Endothelial cell of umbilical vein (primary cell): ENCODE results near the gene TM4SF5. TPM values are rescaled to one million over a fixed set of nuclear protein-coding genes. Genes with fewer than 3 reads are reported as not detected.

Source experiments
- BruUV-seq: library from RNA; stranded (reverse); fragments of 400-500 nt; replicated peaks from 2 replicates; lab custom pipeline; 2021; lab: Mats Ljungman, UMichigan
- CTCF ChIA-PET: fragments of 300-600, 350-600 bp; sonication (Branson Sonifier 250); formaldehyde crosslinking; loops from one replicate; lab custom pipeline; 2021; ENCODE audit warnings: antibody characterized with exemption, inconsistent platforms; lab: Charles Lee
- POLR2A ChIA-PET: fragments of 300-600, 350-600 bp; sonication (Branson Sonifier 250); formaldehyde crosslinking; loops from one replicate; lab custom pipeline; 2021; ENCODE audit warnings: antibody characterized with exemption, inconsistent platforms; lab: Charles Lee
- DNase-seq: peaks from one replicate; pipeline ENCODE4 v3.0.0-alpha.2; 2011; ENCODE audit warnings: low read depth, low spot score
- FAIRE-seq: peaks from 2 replicates; lab custom pipeline; 2011; peaks lifted over from hg19 to GRCh38; lab: Jason Lieb, UNC
- H2AFZ ChIP-seq: 2 replicates; pipeline ENCODE4 v1.6.0; 2012; ENCODE audit warnings: low read depth, low read length, control low read depth, inconsistent platforms
- H3K27ac ChIP-seq: 2 replicates; pipeline ENCODE4 v1.5.1; 2011; ENCODE audit warnings: low read depth, mild to moderate bottlenecking, control low read depth, low read length, moderate library complexity; ENCODE audit not compliant: insufficient read depth
- H3K27me3 ChIP-seq, 2 experiments: 2 replicates each; pipeline versions ENCODE4 v1.6.0 to v1.6.1; 2011; ENCODE audit warnings: low read length in 2 of 2, mixed read lengths in 1 of 2; ENCODE audit not compliant: control insufficient read depth in 2 of 2, insufficient read depth in 2 of 2
- H3K36me3 ChIP-seq, 2 experiments: 2 replicates in 1 of 2; 3 replicates in 1 of 2; pipeline ENCODE4 v1.5.1; 2011; ENCODE audit warnings: low read length in 2 of 2, mild to moderate bottlenecking in 1 of 2, moderate library complexity in 1 of 2; ENCODE audit not compliant: control insufficient read depth in 2 of 2, insufficient read depth in 2 of 2; ENCODE audit errors: extremely low read depth in 1 of 2
- H3K4me1 ChIP-seq: 3 replicates; pipeline ENCODE4 v1.5.1; 2011; ENCODE audit warnings: mild to moderate bottlenecking, low read length; ENCODE audit not compliant: control insufficient read depth, insufficient read depth; ENCODE audit errors: extremely low read depth
- H3K4me2 ChIP-seq: 2 replicates; pipeline ENCODE4 v1.6.1; 2011; ENCODE audit warnings: low read length, control low read depth, mixed read lengths; ENCODE audit not compliant: insufficient read depth
- H3K4me3 ChIP-seq, 3 experiments: fragments of 200-600 bp in 1 of 3; sonication (generic), shearing (Covaris generic) in 1 of 3; replicated peaks in 1 of 3; 2 replicates each; pipeline ENCODE4 v1.5.1; 2011 to 2016; ENCODE audit warnings: control low read depth in 3 of 3, low read length in 3 of 3, mild to moderate bottlenecking in 2 of 3, inconsistent platforms in 1 of 3, low read depth in 1 of 3, moderate library complexity in 1 of 3; ENCODE audit not compliant: insufficient read depth in 1 of 3
- H3K79me2 ChIP-seq: 2 replicates; pipeline ENCODE4 v1.6.0; 2012; ENCODE audit warnings: low read length, inconsistent platforms; ENCODE audit not compliant: control insufficient read depth, insufficient read depth
- H3K9ac ChIP-seq: replicated peaks from 2 replicates; pipeline ENCODE3; 2011; ENCODE audit warnings: low read length, control low read depth; ENCODE audit not compliant: insufficient read depth; ENCODE audit errors: extremely low read depth
- H3K9me1 ChIP-seq: replicated peaks from 3 replicates; pipeline ENCODE4 v1.6.0; 2011; ENCODE audit warnings: mild to moderate bottlenecking, low read length; ENCODE audit not compliant: control insufficient read depth, insufficient read depth; ENCODE audit errors: extremely low read depth
- H3K9me3 ChIP-seq: replicated peaks from 2 replicates; pipeline ENCODE4 v1.5.1; 2012; ENCODE audit warnings: low read length, inconsistent platforms; ENCODE audit not compliant: control insufficient read depth, insufficient read depth
- H4K20me1 ChIP-seq: replicated peaks from 2 replicates; pipeline ENCODE3; 2011; ENCODE audit warnings: mild to moderate bottlenecking, low read length; ENCODE audit not compliant: control insufficient read depth, insufficient read depth; ENCODE audit errors: extremely low read depth
- CTCF ChIP-seq, 2 donors: IDR thresholded peaks; 1 replicate in 1 of 2; 2 replicates in 1 of 2; pipeline ENCODE4 v1.5.1; 2011; ENCODE audit warnings: low read length in 2 of 2, mild to moderate bottlenecking in 2 of 2, moderate library complexity in 2 of 2, control low read depth in 1 of 2, inconsistent platforms in 1 of 2, low read depth in 1 of 2; ENCODE audit not compliant: insufficient read depth in 1 of 2; ENCODE audit errors: extremely low read depth in 1 of 2
- EZH2 ChIP-seq: IDR thresholded peaks from 2 replicates; pipeline ENCODE4 v1.6.1; 2012; ENCODE audit warnings: borderline replicate concordance, low read depth, mild to moderate bottlenecking, moderate library complexity, low read length, inconsistent platforms; ENCODE audit not compliant: severe bottlenecking
- FOS ChIP-seq: IDR thresholded peaks from 2 replicates; pipeline ENCODE4 v1.6.1; 2011; ENCODE audit warnings: mild to moderate bottlenecking, low read length, moderate library complexity, borderline replicate concordance; ENCODE audit not compliant: insufficient read depth
- GATA2 ChIP-seq: IDR thresholded peaks from 2 replicates; pipeline ENCODE4 v1.7.0; 2011; ENCODE audit warnings: low read depth, mild to moderate bottlenecking, moderate library complexity, mixed read lengths, low read length; ENCODE audit not compliant: insufficient read length, insufficient read depth
- JUN ChIP-seq: IDR thresholded peaks from 2 replicates; pipeline ENCODE4 v1.6.1; 2011; ENCODE audit warnings: borderline replicate concordance, low read depth; ENCODE audit not compliant: insufficient read length, insufficient read depth
- MAX ChIP-seq: IDR thresholded peaks from 2 replicates; pipeline ENCODE4 v1.6.1; 2011; ENCODE audit not compliant: insufficient read depth, insufficient read length
- MYC ChIP-seq: IDR thresholded peaks from one replicate; pipeline ENCODE4 v1.6.1; 2011; ENCODE audit warnings: mild to moderate bottlenecking, low read depth, low read length
- POLR2A ChIP-seq: IDR thresholded peaks from 2 replicates; pipeline ENCODE4 v1.6.1; 2012; ENCODE audit warnings: low read depth, mild to moderate bottlenecking, control low read depth, low read length
- POLR2AphosphoS5 ChIP-seq: IDR thresholded peaks from 2 replicates; pipeline ENCODE4 v1.6.1; 2012; ENCODE audit warnings: low read depth, mild to moderate bottlenecking, control low read depth, low read length, moderate library complexity; ENCODE audit not compliant: insufficient read depth
- dilution Hi-C: fragments of 300-500 bp; cut with MboI; formaldehyde crosslinking; loops from one replicate; pipeline ENCODE4 v1.15.0; 2019; ENCODE audit warnings: low sequenced_read_pairs; ENCODE audit not compliant: extremely low pct_ligation_motif_present
- intact Hi-C: fragments of 100-400 bp; cut with micrococcal nuclease; formaldehyde crosslinking; loops from one replicate; pipeline ENCODE4 v1.10.0; 2022
- polyA plus RNA-seq, 4 experiments: library from polyadenylated mRNA; depleted of rRNA in 3 of 4; stranded (reverse) in 3 of 4; unstranded in 1 of 4; fragments of >200 nt; gene quantifications; 2 replicates each; pipeline versions ENCODE4 v1.2.1 to v1.2.3, GENCODE V29; 2011 to 2012; ENCODE audit warnings: missing spikeins in 1 of 4
- total RNA-seq: library from RNA; stranded (reverse); gene quantifications from 2 replicates; pipeline ENCODE4 v1.2.3, GENCODE V29; 2021

Gene TM4SF5
- total and polyA plus RNA-seq, 2 donors (not counting 3 experiments of a cell fraction or from before 2014, with no cell fraction given), result not detected

DNA sequence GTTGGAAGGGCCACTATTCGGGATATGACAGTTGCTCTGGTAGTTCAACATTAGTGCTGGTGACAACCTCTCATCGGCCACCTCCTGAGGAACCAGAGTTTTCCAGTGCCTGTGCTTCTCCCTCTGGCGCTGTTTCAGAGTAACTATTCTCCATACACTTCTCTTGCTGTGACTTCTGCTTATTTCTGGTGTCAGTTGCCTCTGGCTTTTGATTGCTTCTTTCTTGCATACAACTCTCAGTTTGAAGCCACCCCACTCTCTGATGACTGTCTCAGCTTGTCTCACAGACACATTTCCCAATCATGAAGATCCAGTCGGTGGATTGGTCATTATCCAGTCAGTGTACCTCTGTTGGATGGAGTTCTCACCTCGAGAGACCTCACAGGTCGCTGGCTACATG lies 3.4 kb upstream of the TM4SF5 start:
- intact Hi-C loops, result no loop called here
- no peak overlapping the region for H3K4me2 ChIP-seq
- no peak for FAIRE-seq
- ChIA-PET POLR2A (no interaction called here), CTCF (no interaction called here)
- H3K27ac ChIP-seq, result no peak overlapping the region
- dilution Hi-C loops, result no loop called here
- no peak overlapping the region for H3K9ac ChIP-seq
- peaks cover 4 to 6% of the 10 kb centered on the region in 2 experiments for H3K27me3 ChIP-seq
- no peak overlapping the region for H2AFZ ChIP-seq
- H4K20me1 ChIP-seq, result no peaks in the 10 kb centered on the region
- no peak overlapping the region for H3K4me3 ChIP-seq
- no peaks in the 10 kb centered on the region for H3K9me3 ChIP-seq
- no peaks in the 10 kb centered on the region for H3K9me1 ChIP-seq
- H3K4me1 ChIP-seq, result no peaks in the 10 kb centered on the region
- no TSS peak for BruUV-seq
- TF ChIP-seq POLR2AphosphoS5 (no peak), MAX (no peak), GATA2 (no peak), POLR2A (no peak), EZH2 (no peak), JUN (no peak), CTCF (IDR thresholded peaks at IDR 0.05; ENCODE audit: extremely low read depth in 1 of 2, insufficient read depth in 1 of 2, low read depth in 1 of 2, low read length in 2 of 2) (no peak), FOS (no peak), MYC (no peak)
- H3K79me2 ChIP-seq, result no peaks in the 10 kb centered on the region
- no peaks in the 10 kb centered on the region for H3K36me3 ChIP-seq
- DNase-seq, result no peak
